GM13977 (cell line): ENCODE results near the gene OLFM2.

Experiments used
- DNase-seq: peaks from one replicate; pipeline ENCODE4 v3.0.0; 2012; ENCODE audit warnings: low spot score
- CTCF ChIP-seq: IDR thresholded peaks from 2 replicates; pipeline ENCODE4 v1.5.1; 2012; ENCODE audit warnings: mild to moderate bottlenecking, control low read depth; ENCODE audit not compliant: insufficient read depth; ENCODE audit errors: extremely low read depth, missing control alignments
- in situ Hi-C: fragments of 300-500 bp; cut with MboI; formaldehyde crosslinking; loops from one replicate; pipeline ENCODE4 v1.12.0; 2022; ENCODE audit warnings: low sequenced_read_pairs, low pct_unique_long_range_greater_than_20kb, mixed read lengths, inconsistent platforms; ENCODE audit not compliant: unreplicated experiment

Gene OLFM2

GRCh38 chr19:9917321-9917720 is 19.0 kb downstream of the OLFM2 start:
- in situ Hi-C loops, result no loop called here
- TF ChIP-seq CTCF, result no peak
- no peak for DNase-seq

- no peak for TF ChIP-seq CTCF
- DNase-seq, result peak; percentile 23
- in situ Hi-C loops, result no loop called here
Observed at GRCh38 chr19:9916719-9917118, 19.6 kb downstream of the OLFM2 start.

- peak; percentile 84 for TF ChIP-seq CTCF
- peak; percentile 92 for DNase-seq
- in situ Hi-C loops, result no loop called here
Observed at GRCh38 chr19:9914315-9915207, 21.8 kb downstream of the OLFM2 start.

- in situ Hi-C loops, result no loop called here
- TF ChIP-seq CTCF, result no peak
- DNase-seq, result peak; percentile 56
Observed at GRCh38 chr19:9914001-9914314, 22.4 kb downstream of the OLFM2 start.

- TF ChIP-seq CTCF, result no peak
- in situ Hi-C loops, result no loop called here
- DNase-seq, result peak; percentile 59
Observed at GRCh38 chr19:9913237-9914000, 22.9 kb downstream of the OLFM2 start.

GRCh38 chr19:9912551-9913236 is 23.6 kb downstream of the OLFM2 start:
- DNase-seq, result no peak
- TF ChIP-seq CTCF, result no peak
- in situ Hi-C loops, result no loop called here
